Activated CD4-positive, CD25-positive, alpha-beta regulatory T cell treated with anti-CD3 and anti-CD28 coated beads, Interleukin-2, amount 50 U/mL, for 24 hours (primary cell): ENCODE measurements around the gene PDE9A.
"Not testable (repeated sequence)": the region's sequence is repeated elsewhere in the genome, so short reads cannot be mapped to it uniquely, and the experiment has no call there.

Experiments
- ATAC-seq, 2 donors: fragments of 150-1000 bp; cut with Tn5 transposase; one replicate each; pipeline ENCODE4 v1.10.0; 2021; ENCODE audit warnings: mild to moderate bottlenecking in 1 of 2, moderate library complexity in 1 of 2

Gene PDE9A

GRCh38 chr21:42653231-42654061 is at the start of gene PDE9A:
PDE9A (plus strand) TSS chr21:42653621; CDS start chr21:42653815, 194 bp downstream.
- peak; percentile 59 to 60 for ATAC-seq

GRCh38 chr21:42607102-42607501 is 46.3 kb upstream of the PDE9A start:
- ATAC-seq, result no peak

- no peak for ATAC-seq
Measured at GRCh38 chr21:42607525-42608102, 45.8 kb upstream of the PDE9A start.

- no peak for ATAC-seq
Measured at GRCh38 chr21:42608446-42608845, 45.0 kb upstream of the PDE9A start.

GRCh38 chr21:42609811-42610210 is 43.6 kb upstream of the PDE9A start:
- peak; percentile 85 to 90 for ATAC-seq

- no peak for ATAC-seq
Measured at GRCh38 chr21:42611852-42612251, 41.6 kb upstream of the PDE9A start.

GRCh38 chr21:42612390-42612789 is 41.0 kb upstream of the PDE9A start:
- ATAC-seq, result no peak

- ATAC-seq, result no peak
Measured at GRCh38 chr21:42613756-42614155, 39.7 kb upstream of the PDE9A start.

- ATAC-seq, result peak in 1 of 2 donors; percentile 13
Measured at GRCh38 chr21:42614396-42614795, 39.0 kb upstream of the PDE9A start.

- ATAC-seq, result peak; percentile 81 to 85
Measured at GRCh38 chr21:42614811-42615351, 38.5 kb upstream of the PDE9A start.

- ATAC-seq, result not testable (repeated sequence)
Measured at GRCh38 chr21:42615377-42615776, 38.0 kb upstream of the PDE9A start.

GRCh38 chr21:42615924-42616323 is 37.5 kb upstream of the PDE9A start:
- no peak for ATAC-seq

GRCh38 chr21:42616446-42616845 is 37.0 kb upstream of the PDE9A start:
- ATAC-seq, result peak; percentile 19 to 22

- ATAC-seq, result no peak
Measured at GRCh38 chr21:42616941-42617340, 36.5 kb upstream of the PDE9A start.

GRCh38 chr21:42617486-42617885 is 35.9 kb upstream of the PDE9A start:
- no peak for ATAC-seq

GRCh38 chr21:42618707-42619102 is 34.7 kb upstream of the PDE9A start:
- no peak for ATAC-seq

GRCh38 chr21:42619166-42619565 is 34.3 kb upstream of the PDE9A start:
- no peak for ATAC-seq

- no peak for ATAC-seq
Measured at GRCh38 chr21:42619841-42620240, 33.6 kb upstream of the PDE9A start.

GRCh38 chr21:42621166-42621818 is 32.1 kb upstream of the PDE9A start:
- no peak for ATAC-seq

- no peak for ATAC-seq
Measured at GRCh38 chr21:42621819-42622177, 31.6 kb upstream of the PDE9A start.

- ATAC-seq, result no peak
Measured at GRCh38 chr21:42622284-42622683, 31.1 kb upstream of the PDE9A start.

- ATAC-seq, result no peak
Measured at GRCh38 chr21:42623694-42624093, 29.7 kb upstream of the PDE9A start.

- no peak for ATAC-seq
Measured at GRCh38 chr21:42624095-42624790, 29.2 kb upstream of the PDE9A start.
